Subcutaneous adipose tissue (tissue), 4 donors: ENCODE data around the gene PGAP1. TPM values are rescaled to one million over a fixed set of nuclear protein-coding genes. Genes with fewer than 3 reads are reported as not detected.

Experiments used
- total RNA-seq, 4 donors: library from RNA; depleted of rRNA; stranded (reverse); fragments of >200 nt; gene quantifications; one replicate each; pipeline ENCODE4 v1.1.0, GENCODE V29; 2016
- TF ChIP-seq, protein P1 (sequence below): fragments of 450-650 bp; IDR thresholded peaks from one replicate; pipeline ENCODE4 v1.5.1; 2016; ENCODE audit warnings: low read depth, mild to moderate bottlenecking, control low read depth, antibody characterized with exemption, moderate library complexity

PGAP1 gene
- total RNA-seq, 4 donors from 2014 or later, result 6.6 to 17.0 (median 9.8) TPM

- TF ChIP-seq, protein P1, sequence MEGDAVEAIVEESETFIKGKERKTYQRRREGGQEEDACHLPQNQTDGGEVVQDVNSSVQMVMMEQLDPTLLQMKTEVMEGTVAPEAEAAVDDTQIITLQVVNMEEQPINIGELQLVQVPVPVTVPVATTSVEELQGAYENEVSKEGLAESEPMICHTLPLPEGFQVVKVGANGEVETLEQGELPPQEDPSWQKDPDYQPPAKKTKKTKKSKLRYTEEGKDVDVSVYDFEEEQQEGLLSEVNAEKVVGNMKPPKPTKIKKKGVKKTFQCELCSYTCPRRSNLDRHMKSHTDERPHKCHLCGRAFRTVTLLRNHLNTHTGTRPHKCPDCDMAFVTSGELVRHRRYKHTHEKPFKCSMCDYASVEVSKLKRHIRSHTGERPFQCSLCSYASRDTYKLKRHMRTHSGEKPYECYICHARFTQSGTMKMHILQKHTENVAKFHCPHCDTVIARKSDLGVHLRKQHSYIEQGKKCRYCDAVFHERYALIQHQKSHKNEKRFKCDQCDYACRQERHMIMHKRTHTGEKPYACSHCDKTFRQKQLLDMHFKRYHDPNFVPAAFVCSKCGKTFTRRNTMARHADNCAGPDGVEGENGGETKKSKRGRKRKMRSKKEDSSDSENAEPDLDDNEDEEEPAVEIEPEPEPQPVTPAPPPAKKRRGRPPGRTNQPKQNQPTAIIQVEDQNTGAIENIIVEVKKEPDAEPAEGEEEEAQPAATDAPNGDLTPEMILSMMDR, result no peak
These were observed 10.9 kb downstream of the PGAP1 start for GRCh38 chr2:196915507-196916189.

GRCh38 chr2:196914867-196915460, 11.5 kb downstream of the PGAP1 start:
- TF ChIP-seq, protein P1, result no peak

GRCh38 chr2:196913691-196914090, 12.8 kb downstream of the PGAP1 start:
- TF ChIP-seq, protein P1, result no peak

DNA sequence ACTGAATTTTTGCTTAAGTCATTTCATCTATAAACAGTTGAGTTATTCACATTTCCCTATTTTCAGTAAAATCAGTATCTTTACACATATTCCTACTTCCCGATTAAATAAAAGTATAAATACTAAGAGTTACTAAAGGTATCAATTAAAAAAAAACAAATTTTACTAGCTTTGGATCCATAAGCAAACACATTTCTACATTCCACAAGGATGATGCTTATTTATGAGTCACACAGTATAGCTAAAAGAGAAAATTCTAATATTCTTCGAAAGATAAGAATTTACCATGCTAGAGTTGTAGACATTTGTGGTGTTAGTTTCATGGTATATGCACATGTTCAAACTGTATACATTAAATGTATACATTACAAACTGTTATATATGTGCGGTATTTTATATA, 23.7 kb downstream of the PGAP1 start:
- TF ChIP-seq, protein P1, result no peak

DNA sequence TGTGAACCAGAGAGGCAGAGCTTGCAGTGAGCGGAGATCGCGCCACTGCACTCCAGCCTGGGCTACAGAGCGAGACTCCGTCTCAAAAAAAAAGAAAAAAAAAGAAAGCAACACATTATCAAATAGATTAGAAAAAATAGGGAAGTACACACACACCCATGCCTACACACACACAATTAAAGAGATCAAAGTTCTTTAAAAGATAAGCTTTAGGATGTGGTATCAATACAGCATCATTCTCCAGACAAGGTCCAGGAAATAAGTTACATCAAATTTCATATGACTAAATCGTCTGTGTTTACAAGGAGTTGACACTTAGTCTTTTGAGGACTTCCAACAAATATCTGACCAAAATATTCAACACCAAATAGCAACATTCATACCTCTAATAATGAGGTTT, 25.7 kb downstream of the PGAP1 start:
- TF ChIP-seq, protein P1, result no peak

GRCh38 chr2:196899976-196900375, 26.5 kb downstream of the PGAP1 start:
- TF ChIP-seq, protein P1, result no peak

DNA sequence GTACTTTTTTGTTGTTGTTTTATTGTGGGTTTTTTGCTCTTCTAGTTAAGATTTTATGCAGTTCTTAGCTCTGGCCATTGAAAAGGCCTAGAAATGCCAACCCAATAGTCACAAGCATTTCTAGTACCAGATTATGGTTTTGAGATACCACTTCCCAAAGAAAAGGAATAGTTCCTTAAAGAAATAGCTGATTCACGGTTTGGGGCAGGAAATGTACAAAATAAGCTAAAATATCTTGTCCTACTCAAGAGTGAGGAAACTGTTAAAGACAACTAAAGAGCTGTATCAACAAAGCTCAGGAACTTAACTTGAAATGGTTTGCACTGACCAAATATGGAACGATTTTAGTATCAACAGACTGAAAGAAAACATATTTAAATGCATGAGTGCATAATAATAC, 35.4 kb downstream of the PGAP1 start:
- TF ChIP-seq, protein P1, result no peak
